ENCODE measurements around the gene CFAP47. TPM values are rescaled to one million over a fixed set of nuclear protein-coding genes. Genes with fewer than 3 reads are reported as not detected.

CFAP47 gene
- total RNA-seq, 2 experiments from 2014 or later: not detected

- no peak for TF ChIP-seq CTCF (conservative IDR thresholded peaks at IDR 0.05; ENCODE audit: low read length)
- TF ChIP-seq EZH2phosphoT487 (IDR thresholded peaks at IDR 0.05; ENCODE audit: borderline replicate concordance, low read depth, low read length): no peak
- H3K4me3 ChIP-seq (ENCODE audit: low read depth, low read length, poor library complexity, severe bottlenecking): no peak overlapping the region
- intact Hi-C loops (cut with micrococcal nuclease; ENCODE audit: unreplicated experiment): no loop called here
- H3K79me2 ChIP-seq (ENCODE audit: insufficient read depth, low read depth, low read length): no peaks in the 10 kb centered on the region
- CTCF ChIA-PET (ENCODE audit: unreplicated experiment): no interaction called here
- H3K9me2 ChIP-seq (ENCODE audit: insufficient read depth, low read length): no peaks in the 10 kb centered on the region
- H3K9me3 ChIP-seq (ENCODE audit: low read length): no peaks in the 10 kb centered on the region
- POLR2A ChIA-PET: interaction anchor here (0.7 kb wide), 1 partner anchor 922 kb away, joined by 3 read pairs; no protein-coding TSS in a partner anchor
- no TSS peak for BruUV-seq (replicated peaks)
- no peak overlapping the region for H3K4me2 ChIP-seq (ENCODE audit: low read length)
- no peak overlapping the region for H2AFZ ChIP-seq (ENCODE audit: low read length)
- DNase-seq (ENCODE audit: low spot score): no peak
- no peak overlapping the region for H3K27ac ChIP-seq (ENCODE audit: low read depth, low read length, poor library complexity, severe bottlenecking)
- H4K20me1 ChIP-seq (ENCODE audit: insufficient read depth, low read length): no peaks in the 10 kb centered on the region
- no peaks in the 10 kb centered on the region for H3K36me3 ChIP-seq (ENCODE audit: insufficient read depth, low read length)
- H3K4me1 ChIP-seq (ENCODE audit: insufficient read depth, low read length, poor library complexity, severe bottlenecking): no peaks in the 10 kb centered on the region
Measured at GRCh38 chrX:36160081-36160480, 240.5 kb downstream of the CFAP47 start.

GRCh38 chrX:36198575-36198974 is 279.0 kb downstream of the CFAP47 start:
- Histone ChIP-seq H3K79me2 (ENCODE audit: insufficient read depth, low read depth, low read length) (no peaks in the 10 kb centered on the region), H3K9me2 (ENCODE audit: insufficient read depth, low read length) (no peaks in the 10 kb centered on the region), H3K4me2 (ENCODE audit: low read length) (no peak overlapping the region), H3K4me3 (ENCODE audit: low read depth, low read length, poor library complexity, severe bottlenecking) (no peak overlapping the region), H3K36me3 (ENCODE audit: insufficient read depth, low read length) (no peaks in the 10 kb centered on the region), H3K27ac (ENCODE audit: low read depth, low read length, poor library complexity, severe bottlenecking) (no peak overlapping the region), H3K9me3 (ENCODE audit: low read length) (no peaks in the 10 kb centered on the region), H4K20me1 (ENCODE audit: insufficient read depth, low read length) (no peaks in the 10 kb centered on the region), H2AFZ (ENCODE audit: low read length) (no peak overlapping the region), H3K4me1 (ENCODE audit: insufficient read depth, low read length, poor library complexity, severe bottlenecking) (no peaks in the 10 kb centered on the region)
- no TSS peak for BruUV-seq (replicated peaks)
- DNase-seq (ENCODE audit: low spot score): no peak
- ChIA-PET POLR2A (no interaction called here), CTCF (ENCODE audit: unreplicated experiment) (no interaction called here)
- intact Hi-C loops (cut with micrococcal nuclease; ENCODE audit: unreplicated experiment): no loop called here
- TF ChIP-seq EZH2phosphoT487 (IDR thresholded peaks at IDR 0.05; ENCODE audit: borderline replicate concordance, low read depth, low read length): no peak
- TF ChIP-seq CTCF (conservative IDR thresholded peaks at IDR 0.05; ENCODE audit: low read length): no peak

GRCh38 chrX:36199928-36200327 is 280.4 kb downstream of the CFAP47 start:
- no TSS peak for BruUV-seq (replicated peaks)
- H3K4me1 ChIP-seq (ENCODE audit: insufficient read depth, low read length, poor library complexity, severe bottlenecking): no peaks in the 10 kb centered on the region

More at GRCh38 chrX:36199928-36200327, 280.4 kb downstream of the CFAP47 start:
- Histone ChIP-seq H3K4me2 (ENCODE audit: low read length) (no peak overlapping the region), H3K9me2 (ENCODE audit: insufficient read depth, low read length) (no peaks in the 10 kb centered on the region), H3K36me3 (ENCODE audit: insufficient read depth, low read length) (no peaks in the 10 kb centered on the region), H3K9me3 (ENCODE audit: low read length) (no peaks in the 10 kb centered on the region), H3K79me2 (ENCODE audit: insufficient read depth, low read depth, low read length) (no peaks in the 10 kb centered on the region), H3K27ac (ENCODE audit: low read depth, low read length, poor library complexity, severe bottlenecking) (no peak overlapping the region), H4K20me1 (ENCODE audit: insufficient read depth, low read length) (no peaks in the 10 kb centered on the region), H2AFZ (ENCODE audit: low read length) (no peak overlapping the region), H3K4me3 (ENCODE audit: low read depth, low read length, poor library complexity, severe bottlenecking) (no peak overlapping the region)
- ChIA-PET CTCF (ENCODE audit: unreplicated experiment) (no interaction called here), POLR2A (no interaction called here)
- intact Hi-C loops (cut with micrococcal nuclease; ENCODE audit: unreplicated experiment): no loop called here
- TF ChIP-seq CTCF (conservative IDR thresholded peaks at IDR 0.05; ENCODE audit: low read length) (no peak), EZH2phosphoT487 (IDR thresholded peaks at IDR 0.05; ENCODE audit: borderline replicate concordance, low read depth, low read length) (no peak)
- no peak for DNase-seq (ENCODE audit: low spot score)

Data from OCI-LY7 (cell line).